Astrocyte (in vitro differentiated cells and primary cell): Measurements from ENCODE around the gene ENG. TPM values are rescaled to one million over a fixed set of nuclear protein-coding genes. Genes with fewer than 3 reads are reported as not detected.

Experiments
- DNase-seq: peaks from one replicate; pipeline ENCODE4 v3.0.0-alpha.2; 2010; ENCODE audit warnings: low read depth
- FAIRE-seq: peaks from 2 replicates; lab custom pipeline; 2011; peaks lifted over from hg19 to GRCh38; lab: Jason Lieb, UNC
- H2AFZ ChIP-seq: 2 replicates; pipeline ENCODE4 v1.6.0; 2012; ENCODE audit warnings: low read depth, low read length, inconsistent platforms
- H3K27ac ChIP-seq: 2 replicates; pipeline ENCODE4 v1.5.1; 2011; ENCODE audit warnings: low read depth, low read length, inconsistent platforms
- H3K27me3 ChIP-seq: 2 replicates; pipeline ENCODE4 v1.6.0; 2011; ENCODE audit warnings: low read length, inconsistent platforms; ENCODE audit not compliant: insufficient read depth
- H3K36me3 ChIP-seq: 2 replicates; pipeline ENCODE4 v1.5.1; 2011; ENCODE audit warnings: low read length, inconsistent platforms; ENCODE audit not compliant: insufficient read depth
- H3K4me1 ChIP-seq: 2 replicates; pipeline ENCODE4 v1.5.1; 2011; ENCODE audit warnings: low read length, inconsistent platforms; ENCODE audit not compliant: insufficient read depth
- H3K4me2 ChIP-seq: 2 replicates; pipeline ENCODE4 v1.6.0; 2012; ENCODE audit warnings: low read length, inconsistent platforms
- H3K4me3 ChIP-seq: 2 replicates; pipeline ENCODE4 v1.5.1; 2011; ENCODE audit warnings: low read depth, mild to moderate bottlenecking, low read length, inconsistent platforms; ENCODE audit not compliant: insufficient read depth
- H3K79me2 ChIP-seq: 2 replicates; pipeline ENCODE4 v1.6.0; 2012; ENCODE audit warnings: mild to moderate bottlenecking, low read length, inconsistent platforms; ENCODE audit not compliant: insufficient read depth
- H3K9ac ChIP-seq: 2 replicates; pipeline ENCODE4 v1.6.0; 2012; ENCODE audit warnings: mild to moderate bottlenecking, low read length, inconsistent platforms
- H3K9me3 ChIP-seq: 2 replicates; pipeline ENCODE4 v1.5.1; 2012; ENCODE audit warnings: low read depth, mild to moderate bottlenecking, low read length, inconsistent platforms; ENCODE audit not compliant: insufficient read depth
- H4K20me1 ChIP-seq: 2 replicates; pipeline ENCODE4 v1.6.0; 2012; ENCODE audit warnings: low read length, inconsistent platforms; ENCODE audit not compliant: insufficient read depth
- H3K27ac Mint-ChIP-seq: one replicate; pipeline ENCODE4 v1.8.0; 2021; ENCODE audit warnings: mild to moderate bottlenecking, mixed read lengths; ENCODE audit not compliant: unreplicated experiment
- H3K27me3 Mint-ChIP-seq: one replicate; pipeline ENCODE4 v1.8.0; 2021; ENCODE audit warnings: low read depth, mixed read lengths; ENCODE audit not compliant: unreplicated experiment
- H3K36me3 Mint-ChIP-seq: one replicate; pipeline ENCODE4 v1.8.0; 2021; ENCODE audit warnings: low read depth, mixed read lengths; ENCODE audit not compliant: unreplicated experiment
- H3K4me1 Mint-ChIP-seq: one replicate; pipeline ENCODE4 v1.8.0; 2021; ENCODE audit warnings: low read depth, mixed read lengths; ENCODE audit not compliant: unreplicated experiment
- H3K4me3 Mint-ChIP-seq: one replicate; pipeline ENCODE4 v1.8.0; 2021; ENCODE audit warnings: mild to moderate bottlenecking, moderate library complexity, mixed read lengths; ENCODE audit not compliant: unreplicated experiment
- H3K9me3 Mint-ChIP-seq: one replicate; pipeline ENCODE4 v1.8.0; 2021; ENCODE audit warnings: mild to moderate bottlenecking, mixed read lengths; ENCODE audit not compliant: unreplicated experiment
- EZH2 ChIP-seq: IDR thresholded peaks from 2 replicates; pipeline ENCODE4 v1.6.1; 2012; ENCODE audit warnings: mild to moderate bottlenecking, low read length, inconsistent platforms; ENCODE audit not compliant: insufficient read depth
- total RNA-seq: library from RNA; stranded (reverse); gene quantifications from 2 replicates; pipeline ENCODE4 v1.2.1, GENCODE V29; 2021
- TF ChIP-seq, protein P1 (sequence below): IDR thresholded peaks from 2 replicates; pipeline ENCODE4 v1.5.1; 2011; ENCODE audit warnings: low read depth, mild to moderate bottlenecking, inconsistent platforms, low read length, moderate library complexity; ENCODE audit not compliant: insufficient read depth

The ENG gene
- total RNA-seq, 1 donor from 2014 or later: 1.2 TPM

DNA sequence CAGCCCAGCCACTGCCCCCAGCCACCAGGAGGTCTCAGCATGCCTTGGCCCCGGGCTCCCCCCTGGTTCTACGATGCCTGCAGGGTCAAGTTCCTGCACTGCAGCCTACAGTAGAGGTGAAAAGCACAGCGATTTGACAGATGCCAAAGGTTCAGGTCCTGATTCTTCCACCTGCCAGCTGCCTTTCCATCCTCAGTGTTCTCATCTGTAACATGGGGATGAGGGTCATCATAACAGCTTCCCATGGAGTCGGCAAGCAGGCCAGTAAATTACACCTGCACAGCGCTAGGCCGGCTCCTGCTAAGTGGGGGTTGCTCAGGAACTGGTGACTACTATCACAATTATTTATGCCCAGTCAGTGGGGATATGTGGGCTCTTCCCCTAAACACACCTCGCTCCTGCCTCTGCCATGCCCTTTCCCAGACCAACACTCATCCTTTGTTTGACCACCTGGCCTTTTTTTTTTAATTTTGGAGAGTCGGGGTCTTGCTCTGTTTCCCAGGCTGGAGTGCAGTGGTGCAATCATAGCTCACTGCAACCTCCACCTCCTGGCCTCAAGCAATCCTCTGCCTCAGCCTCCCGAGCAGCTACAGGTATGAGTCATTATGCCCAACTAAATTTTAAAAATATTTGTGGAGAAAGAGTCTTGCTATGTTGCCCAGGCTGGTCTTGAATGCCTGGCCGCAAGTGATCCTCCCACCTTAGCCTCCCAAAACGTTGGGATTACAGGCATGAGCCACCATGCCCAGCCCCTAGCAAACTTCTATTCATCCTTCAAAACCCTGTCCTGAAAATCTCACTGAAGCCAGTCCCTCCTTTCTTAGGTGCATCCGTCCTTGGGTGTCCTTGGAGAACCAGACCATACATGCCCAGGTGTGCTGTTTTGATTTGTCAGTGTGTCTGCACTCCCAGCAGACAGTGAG, 6.4 kb downstream of the ENG start:
- Histone ChIP-seq H3K79me2 (peaks cover 79% of the 10 kb centered on the region), H3K27ac (no peak overlapping the region), H2AFZ (no peak overlapping the region), H3K27me3 (no peaks in the 10 kb centered on the region), H3K36me3 (no peaks in the 10 kb centered on the region), H3K4me2 (no peak overlapping the region), H4K20me1 (peaks cover 10% of the 10 kb centered on the region), H3K4me3 (no peak overlapping the region), H3K4me1 (peaks cover 21% of the 10 kb centered on the region), H3K9me3 (peaks cover 19% of the 10 kb centered on the region), H3K9ac (no peak overlapping the region)
- Mint-ChIP-seq H3K4me1 (peaks cover 2% of the 10 kb centered on the region), H3K36me3 (peaks cover 4% of the 10 kb centered on the region), H3K27ac (no peak overlapping the region), H3K9me3 (peaks cover 25% of the 10 kb centered on the region), H3K27me3 (peaks cover 7% of the 10 kb centered on the region), H3K4me3 (no peak overlapping the region)
- FAIRE-seq (no peak), DNase-seq (no peak)
- TF ChIP-seq, protein P1, sequence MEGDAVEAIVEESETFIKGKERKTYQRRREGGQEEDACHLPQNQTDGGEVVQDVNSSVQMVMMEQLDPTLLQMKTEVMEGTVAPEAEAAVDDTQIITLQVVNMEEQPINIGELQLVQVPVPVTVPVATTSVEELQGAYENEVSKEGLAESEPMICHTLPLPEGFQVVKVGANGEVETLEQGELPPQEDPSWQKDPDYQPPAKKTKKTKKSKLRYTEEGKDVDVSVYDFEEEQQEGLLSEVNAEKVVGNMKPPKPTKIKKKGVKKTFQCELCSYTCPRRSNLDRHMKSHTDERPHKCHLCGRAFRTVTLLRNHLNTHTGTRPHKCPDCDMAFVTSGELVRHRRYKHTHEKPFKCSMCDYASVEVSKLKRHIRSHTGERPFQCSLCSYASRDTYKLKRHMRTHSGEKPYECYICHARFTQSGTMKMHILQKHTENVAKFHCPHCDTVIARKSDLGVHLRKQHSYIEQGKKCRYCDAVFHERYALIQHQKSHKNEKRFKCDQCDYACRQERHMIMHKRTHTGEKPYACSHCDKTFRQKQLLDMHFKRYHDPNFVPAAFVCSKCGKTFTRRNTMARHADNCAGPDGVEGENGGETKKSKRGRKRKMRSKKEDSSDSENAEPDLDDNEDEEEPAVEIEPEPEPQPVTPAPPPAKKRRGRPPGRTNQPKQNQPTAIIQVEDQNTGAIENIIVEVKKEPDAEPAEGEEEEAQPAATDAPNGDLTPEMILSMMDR: no peak

DNA sequence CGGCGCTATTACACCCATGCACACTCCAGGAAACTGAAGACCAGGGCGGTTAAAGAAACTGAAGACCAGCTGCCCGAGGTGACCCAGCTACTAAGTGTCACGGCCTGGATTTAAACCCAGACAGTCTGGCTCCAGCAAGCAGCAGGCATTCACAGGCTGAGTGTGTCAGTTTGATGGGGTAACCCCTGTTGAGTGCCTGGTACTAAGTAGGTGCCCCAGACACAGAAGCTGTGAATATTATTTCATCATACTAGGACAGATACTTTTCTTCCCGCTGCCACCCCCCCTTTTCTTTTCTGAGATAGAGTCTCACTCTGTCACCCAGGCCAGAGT, 7.3 kb downstream of the ENG start:
- Histone ChIP-seq H3K9me3 (peaks cover 19% of the 10 kb centered on the region), H3K27me3 (no peaks in the 10 kb centered on the region), H3K4me1 (peaks cover 16% of the 10 kb centered on the region), H2AFZ (no peak overlapping the region), H3K79me2 (peaks cover 72% of the 10 kb centered on the region), H3K4me2 (no peak overlapping the region), H3K9ac (no peak overlapping the region), H3K36me3 (no peaks in the 10 kb centered on the region), H3K4me3 (no peak overlapping the region), H3K27ac (no peak overlapping the region), H4K20me1 (peaks cover 10% of the 10 kb centered on the region)
- Mint-ChIP-seq H3K4me1 (peaks cover 2% of the 10 kb centered on the region), H3K4me3 (no peak overlapping the region), H3K27me3 (peaks cover 5% of the 10 kb centered on the region), H3K36me3 (peaks cover 4% of the 10 kb centered on the region), H3K9me3 (peaks cover 25% of the 10 kb centered on the region), H3K27ac (no peak overlapping the region)
- FAIRE-seq (no peak), DNase-seq (no peak)
- no peak for TF ChIP-seq EZH2
- TF ChIP-seq, protein P1: no peak
